Activated CD8-positive, alpha-beta memory T cell treated with anti-CD3 and anti-CD28 coated beads, Interleukin-2, amount 50 U/mL, for 4 hours (primary cell): ENCODE measurements around the gene GLI3.

Experiments
- DNase-seq: peaks from one replicate; pipeline ENCODE4 v3.0.0-alpha.2; 2020

GLI3 gene

GRCh38 chr7:42168512-42168911, 68.5 kb downstream of the GLI3 start:
- no peak for DNase-seq

- no peak for DNase-seq
These were observed 69.3 kb downstream of the GLI3 start for GRCh38 chr7:42167631-42168236.

- no peak for DNase-seq
These were observed 69.8 kb downstream of the GLI3 start for GRCh38 chr7:42167206-42167605.

- DNase-seq, result no peak
These were observed 72.1 kb downstream of the GLI3 start for GRCh38 chr7:42164881-42165428.

GRCh38 chr7:42162560-42163325, 74.3 kb downstream of the GLI3 start:
- no peak for DNase-seq

- no peak for DNase-seq
These were observed 75.3 kb downstream of the GLI3 start for GRCh38 chr7:42161719-42162118.

- no peak for DNase-seq
These were observed 75.9 kb downstream of the GLI3 start for GRCh38 chr7:42161110-42161509.

GRCh38 chr7:42159130-42159529, 77.9 kb downstream of the GLI3 start:
- no peak for DNase-seq

GRCh38 chr7:42156967-42157721, 79.9 kb downstream of the GLI3 start:
- no peak for DNase-seq

- DNase-seq, result no peak
These were observed 80.6 kb downstream of the GLI3 start for GRCh38 chr7:42156291-42156865.

- DNase-seq, result no peak
These were observed 81.3 kb downstream of the GLI3 start for GRCh38 chr7:42155584-42156290.

GRCh38 chr7:42154173-42154572, 82.8 kb downstream of the GLI3 start:
- no peak for DNase-seq

- no peak for DNase-seq
These were observed 84.4 kb downstream of the GLI3 start for GRCh38 chr7:42152329-42153205.

GRCh38 chr7:42151309-42151708, 85.7 kb downstream of the GLI3 start:
- no peak for DNase-seq

- DNase-seq, result no peak
These were observed 91.5 kb downstream of the GLI3 start for GRCh38 chr7:42145539-42145938.

GRCh38 chr7:42144604-42145003, 92.4 kb downstream of the GLI3 start:
- DNase-seq, result no peak

GRCh38 chr7:42143711-42144600, 93.1 kb downstream of the GLI3 start:
- DNase-seq, result no peak

GRCh38 chr7:42142089-42142488, 94.9 kb downstream of the GLI3 start:
- DNase-seq, result no peak

- no peak for DNase-seq
These were observed 97.3 kb downstream of the GLI3 start for GRCh38 chr7:42139751-42140150.

- DNase-seq, result no peak
These were observed 98.3 kb downstream of the GLI3 start for GRCh38 chr7:42138691-42139090.

- no peak for DNase-seq
These were observed 99.1 kb downstream of the GLI3 start for GRCh38 chr7:42137941-42138340.
